ENCODE results near the gene RRM1. TPM values are rescaled to one million over a fixed set of nuclear protein-coding genes. Genes with fewer than 3 reads are reported as not detected.

RRM1 gene
- total and polyA plus RNA-seq, 9 of the 15 experiments (the other 6 are each of a cell fraction or from before 2014, with no cell fraction given), result 113 to 270 (median 163) TPM

GRCh38 chr11:4090258-4090657, 4.3 kb upstream of the RRM1 start (continued):
- TF ChIP-seq ZBTB49 (CRISPR knock-in tag; IDR thresholded peaks at IDR 0.05; ENCODE audit: borderline replicate concordance) (no peak), ELF1 (tag; IDR thresholded peaks at IDR 0.05) (no peak), GATAD2B (IDR thresholded peaks at IDR 0.05; ENCODE audit: borderline replicate concordance) (no peak), ZSCAN32 (CRISPR knock-in tag; IDR thresholded peaks at IDR 0.05) (no peak)

GRCh38 chr11:4092026-4092425, 2.6 kb upstream of the RRM1 start:
- peaks cover 31% of the 10 kb centered on the region for H3K79me2 ChIP-seq (ENCODE audit: control insufficient read depth, insufficient read depth, low read length)
- no peak for TF ChIP-seq NR2F6 (CRISPR knock-in tag; IDR thresholded peaks at IDR 0.05)
- peak; percentile 23 for TF ChIP-seq TBP (optimal IDR thresholded peaks at IDR 0.05; ENCODE audit: low read depth, low read length)
- no peak for TF ChIP-seq HSF4 (CRISPR knock-in tag; IDR thresholded peaks at IDR 0.05; ENCODE audit: borderline replicate concordance)
- TF ChIP-seq SIRT6 (IDR thresholded peaks at IDR 0.05; ENCODE audit: low read depth, low read length), result no peak
- peak; percentile 60 for TF ChIP-seq GABPA (tag; conservative IDR thresholded peaks at IDR 0.05; ENCODE audit: low read depth)
- TF ChIP-seq IFI16 (CRISPR knock-in tag; IDR thresholded peaks at IDR 0.05), result no peak

More at GRCh38 chr11:4092026-4092425, 2.6 kb upstream of the RRM1 start:
- ChIA-PET POLR2A (interaction anchor here (1.0 to 1.1 kb wide), 3 partner anchors 13 to 248 kb away, joined by 3 read pairs; no protein-coding TSS in a partner anchor), CTCF (ENCODE audit: low intra/inter-chr PET ratio) (no interaction called here)
- Histone ChIP-seq H3K36me3 (ENCODE audit: control insufficient read depth, insufficient read depth, low read length) (peaks cover 29% of the 10 kb centered on the region; the same call in 2 of the 3 replicates), H3K4me3 (no peak overlapping the region), H2AFZ (ENCODE audit: low read depth, low read length) (0 out of 2 replicates have a peak overlapping the region, but pooled peaks have one; percentile 33), H3K9me1 (ENCODE audit: control insufficient read depth, insufficient read depth, low read length) (no peaks in the 10 kb centered on the region), H4K20me1 (replicated peaks; ENCODE audit: control insufficient read depth, insufficient read depth, low read length) (peaks cover 2% of the 10 kb centered on the region; the same call in 1 of the 2 replicates), H3K27ac (ENCODE audit: extremely low read depth, low read depth, low read length) (peak overlapping the region; percentile 49; the same call in 2 of the 3 replicates), H3K27me3 (ENCODE audit: control insufficient read depth in 2 of 2, insufficient read depth in 2 of 2, low read length in 2 of 2) (no peaks in the 10 kb centered on the region), H3K9me3 (replicated peaks; ENCODE audit: control insufficient read depth, insufficient read depth, low read depth, low read length) (no peaks in the 10 kb centered on the region), H3K4me2 (ENCODE audit: insufficient read depth, low read length) (peak overlapping the region; percentile 33), H3K9ac (ENCODE audit: insufficient read depth in 1 of 2, low read depth in 2 of 2, low read length in 2 of 2) (peak overlapping the region; percentile 3 to 72; a peak in 2 of 4 replicates), H3K4me1 (replicated peaks in 1 of 2; ENCODE audit: control insufficient read depth in 2 of 2, insufficient read depth in 2 of 2, low read length in 2 of 2) (peaks cover 19 to 25% of the 10 kb centered on the region in 2 experiments; a peak in 4 of 5 replicates)
- intact Hi-C loops (cut with micrococcal nuclease) (no loop called here), in situ Hi-C loops (cut with MboI) (loop anchor here (25.0 kb wide), 1 partner anchor 605 kb away; no protein-coding TSS in a partner anchor)
- DNase-seq (ENCODE audit: extremely low read depth in 1 of 4, low spot score in 3 of 4) (peak in 3 of 4 experiments; percentile 18 to 75 (median 39)), FAIRE-seq (peak; percentile 61), ATAC-seq (peak; percentile 6)
- no TSS peak for BruUV-seq (replicated peaks)
- 10% methylated on average over 2 of the region's 2 CpGs for WGBS (ENCODE audit: insufficient coverage, low coverage, missing lambda C conversion rate)
